ENCODE measurements around the gene TNFSF10.

GRCh38 chr3:172461530-172462138, 61.6 kb downstream of the TNFSF10 start:
- TF ChIP-seq POLR2A (IDR thresholded peaks at IDR 0.05; ENCODE audit: low read length), result no peak
- no peak for TF ChIP-seq GATA1 (IDR thresholded peaks at IDR 0.05; ENCODE audit: low read depth, low read length)
